Upper lobe of right lung (tissue), 1 donor: ENCODE data around the gene ECHDC3. TPM values are rescaled to one million over a fixed set of nuclear protein-coding genes. Genes with fewer than 3 reads are reported as not detected.

Experiments used
- ATAC-seq: fragments of 200-7000 bp; cut with Tn5 transposase; one replicate; pipeline ENCODE4 v1.9.1; 2020; ENCODE audit warnings: mild to moderate bottlenecking, moderate library complexity
- DNase-seq: peaks from one replicate; pipeline ENCODE4 v3.0.0-alpha.2; 2020
- H3K27ac ChIP-seq: fragments of 200-600 bp; one replicate; pipeline ENCODE4 v1.8.0; 2022
- H3K27me3 ChIP-seq: fragments of 200-600 bp; one replicate; pipeline ENCODE4 v1.8.0; 2022; ENCODE audit warnings: mild to moderate bottlenecking
- H3K36me3 ChIP-seq: fragments of 200-600 bp; one replicate; pipeline ENCODE4 v1.8.0; 2022
- H3K4me1 ChIP-seq: fragments of 200-600 bp; one replicate; pipeline ENCODE4 v1.8.0; 2022
- H3K4me3 ChIP-seq: fragments of 200-600 bp; one replicate; pipeline ENCODE4 v1.8.0; 2022; ENCODE audit warnings: mild to moderate bottlenecking
- H3K9me3 ChIP-seq: fragments of 200-600 bp; one replicate; pipeline ENCODE4 v1.8.0; 2022
- intact Hi-C: fragments of 100-400 bp; cut with DNase I; formaldehyde crosslinking; loops from one replicate; pipeline ENCODE4 v1.11.0; 2022
- total RNA-seq: library from RNA; stranded (reverse); fragmentation: NEBNext Ultra II Directional; extraction: Animal tissue kit (Norgen Biotek cat#: 25700); gene quantifications from one replicate; pipeline ENCODE4 v1.2.1, GENCODE V29; 2021
- TF ChIP-seq, protein P1 (sequence below): fragments of 200-600 bp; IDR thresholded peaks from one replicate; pipeline ENCODE4 v1.8.0; 2022; ENCODE audit warnings: antibody characterized with exemption
- donor health status: DM: no; HTN: yes; CAD: no; lungs with severe emphysema.

ECHDC3 gene
- total RNA-seq, 1 donor from 2014 or later = 39.4 TPM

DNA sequence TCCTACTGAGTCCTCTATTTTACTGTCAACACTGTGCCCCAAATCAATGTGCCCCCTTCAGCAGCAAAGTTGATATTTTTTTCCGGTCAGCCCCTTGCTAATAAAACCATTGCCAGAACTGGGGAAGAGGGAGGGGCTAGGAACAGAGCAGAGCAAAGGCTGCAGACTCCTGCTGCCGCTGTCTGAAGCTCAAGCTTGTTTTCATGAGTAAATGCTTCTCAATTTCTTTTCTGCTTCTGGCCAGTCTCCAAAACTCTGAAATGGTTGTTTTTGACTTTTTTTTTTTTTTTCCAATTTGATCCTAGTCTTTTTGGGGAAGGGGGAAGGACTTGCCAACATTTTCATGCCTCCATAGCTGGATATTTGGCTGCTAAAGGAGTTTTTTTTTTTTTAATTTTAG lies 54.3 kb downstream of the ECHDC3 start:
- Histone ChIP-seq H3K9me3 (no peaks in the 10 kb centered on the region), H3K4me3 (no peak overlapping the region), H3K4me1 (no peaks in the 10 kb centered on the region), H3K27ac (no peak overlapping the region), H3K27me3 (no peaks in the 10 kb centered on the region), H3K36me3 (no peaks in the 10 kb centered on the region)
- TF ChIP-seq, protein P1, sequence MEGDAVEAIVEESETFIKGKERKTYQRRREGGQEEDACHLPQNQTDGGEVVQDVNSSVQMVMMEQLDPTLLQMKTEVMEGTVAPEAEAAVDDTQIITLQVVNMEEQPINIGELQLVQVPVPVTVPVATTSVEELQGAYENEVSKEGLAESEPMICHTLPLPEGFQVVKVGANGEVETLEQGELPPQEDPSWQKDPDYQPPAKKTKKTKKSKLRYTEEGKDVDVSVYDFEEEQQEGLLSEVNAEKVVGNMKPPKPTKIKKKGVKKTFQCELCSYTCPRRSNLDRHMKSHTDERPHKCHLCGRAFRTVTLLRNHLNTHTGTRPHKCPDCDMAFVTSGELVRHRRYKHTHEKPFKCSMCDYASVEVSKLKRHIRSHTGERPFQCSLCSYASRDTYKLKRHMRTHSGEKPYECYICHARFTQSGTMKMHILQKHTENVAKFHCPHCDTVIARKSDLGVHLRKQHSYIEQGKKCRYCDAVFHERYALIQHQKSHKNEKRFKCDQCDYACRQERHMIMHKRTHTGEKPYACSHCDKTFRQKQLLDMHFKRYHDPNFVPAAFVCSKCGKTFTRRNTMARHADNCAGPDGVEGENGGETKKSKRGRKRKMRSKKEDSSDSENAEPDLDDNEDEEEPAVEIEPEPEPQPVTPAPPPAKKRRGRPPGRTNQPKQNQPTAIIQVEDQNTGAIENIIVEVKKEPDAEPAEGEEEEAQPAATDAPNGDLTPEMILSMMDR = no peak
- intact Hi-C loops = loop anchor here (10.0 kb wide), 1 partner anchor 188 kb away; no protein-coding TSS in a partner anchor
- ATAC-seq (no peak), DNase-seq (no peak)

DNA sequence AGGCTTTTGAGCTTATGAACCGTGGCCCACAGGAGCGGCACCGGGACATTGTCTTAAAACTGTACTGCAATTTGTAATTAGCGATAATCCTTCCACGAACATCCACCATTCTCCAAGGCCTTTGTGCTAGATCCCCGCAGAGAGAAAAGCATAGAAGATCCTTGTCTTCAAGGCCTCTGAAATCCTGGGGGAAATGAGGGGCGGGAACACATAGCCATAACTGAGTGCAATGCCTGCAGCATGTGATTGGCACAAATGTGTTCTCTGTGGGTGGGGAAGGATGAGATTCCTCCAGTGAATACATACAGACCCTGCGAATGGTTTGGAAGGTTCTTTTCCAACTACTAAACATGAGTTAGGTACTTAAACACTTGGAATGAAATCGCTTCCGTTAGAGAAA lies 55.1 kb downstream of the ECHDC3 start:
- no peaks in the 10 kb centered on the region for H3K36me3 ChIP-seq
- no peak for ATAC-seq
- H3K4me1 ChIP-seq = no peaks in the 10 kb centered on the region
- no peaks in the 10 kb centered on the region for H3K9me3 ChIP-seq
- H3K4me3 ChIP-seq = no peak overlapping the region
- no peak overlapping the region for H3K27ac ChIP-seq
- no peaks in the 10 kb centered on the region for H3K27me3 ChIP-seq
- intact Hi-C loops = loop anchor here (10.0 kb wide), 1 partner anchor 188 kb away; no protein-coding TSS in a partner anchor
- no peak for DNase-seq
- TF ChIP-seq, protein P1 = no peak

DNA sequence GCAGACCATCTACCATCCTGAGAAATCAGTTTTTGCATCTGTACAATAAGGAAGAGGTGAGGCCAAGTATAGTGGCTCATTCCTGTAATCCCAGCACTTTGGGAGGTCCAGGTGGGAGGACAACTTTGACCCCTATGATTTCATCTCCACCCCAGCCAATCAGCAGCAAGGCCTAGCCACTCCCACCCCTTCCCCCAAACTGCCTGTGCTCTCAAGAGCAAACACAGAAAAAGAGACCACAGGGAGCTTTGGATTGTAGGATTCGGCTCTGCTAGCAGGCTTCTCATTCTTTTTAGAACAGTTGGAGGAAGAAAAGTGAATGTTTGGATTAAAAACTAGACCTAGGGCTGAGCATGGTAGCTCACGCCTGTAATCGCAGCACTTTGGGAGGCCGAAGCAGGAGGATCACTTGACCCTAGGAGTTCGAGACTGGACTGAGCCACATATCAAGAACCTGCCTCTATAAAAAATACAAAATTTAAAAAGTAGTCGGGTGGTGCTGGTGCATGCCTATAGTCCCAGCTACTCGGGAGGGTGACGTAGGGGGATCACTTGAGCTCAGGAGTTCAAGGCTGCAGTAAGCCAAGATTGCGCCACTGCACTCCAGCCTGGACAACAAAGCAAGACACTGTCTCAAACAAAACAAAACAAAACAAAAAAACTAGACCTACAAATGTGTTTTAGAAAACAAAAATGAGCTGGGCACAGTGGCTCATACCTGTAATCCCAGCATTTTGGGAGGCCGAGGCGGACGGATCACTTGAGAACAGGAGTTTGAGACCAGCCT lies 55.9 kb downstream of the ECHDC3 start:
- ATAC-seq (no peak), DNase-seq (no peak)
- H3K4me3 ChIP-seq = no peak overlapping the region
- H3K27ac ChIP-seq = no peak overlapping the region
- intact Hi-C loops = loop anchor here (10.0 kb wide), 1 partner anchor 187 kb away; no protein-coding TSS in a partner anchor
- TF ChIP-seq, protein P1 = no peak
- no peaks in the 10 kb centered on the region for H3K9me3 ChIP-seq
- no peaks in the 10 kb centered on the region for H3K4me1 ChIP-seq
- H3K36me3 ChIP-seq = no peaks in the 10 kb centered on the region
- no peaks in the 10 kb centered on the region for H3K27me3 ChIP-seq

DNA sequence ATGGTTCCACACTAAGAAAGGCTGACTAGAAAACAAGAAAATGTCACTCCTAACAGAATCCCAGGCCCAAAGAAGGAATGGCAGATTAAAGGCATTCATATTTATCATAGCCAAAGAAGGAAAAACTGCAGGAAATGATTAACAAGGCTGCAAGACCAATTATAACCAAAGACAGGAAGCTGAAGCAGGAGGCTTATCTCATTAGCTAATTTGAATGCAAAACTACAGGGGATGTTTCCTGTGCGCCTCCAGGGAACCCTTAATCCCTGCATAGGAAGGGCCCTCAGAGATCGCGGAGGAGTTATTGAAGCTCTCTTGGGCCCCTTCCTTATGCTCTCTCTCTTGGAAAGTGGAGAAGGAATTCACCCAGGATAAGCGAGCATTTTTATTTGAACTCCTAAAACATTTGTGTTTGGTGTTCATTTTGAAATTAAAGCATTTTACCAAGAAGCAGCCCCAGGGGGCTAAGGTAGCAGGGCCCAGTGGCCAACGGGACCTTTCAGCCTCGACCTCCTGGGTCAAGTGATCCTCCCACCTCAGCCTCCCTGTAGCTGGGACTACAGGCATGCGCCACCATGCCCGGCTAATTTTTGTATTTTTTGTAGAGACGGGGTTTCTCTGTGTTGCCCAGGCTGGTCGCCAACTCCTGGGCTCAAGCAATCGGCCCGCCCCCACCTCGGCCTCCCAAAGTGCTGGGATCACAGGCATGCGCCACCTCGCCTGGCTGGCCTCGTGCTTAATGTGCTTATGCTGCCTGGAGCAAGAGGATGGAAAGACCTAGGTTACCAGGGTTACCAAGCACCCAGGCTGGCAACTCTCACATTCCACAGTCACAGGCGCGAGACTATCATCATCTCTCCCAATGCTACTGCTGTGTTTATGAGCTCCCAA lies 56.9 kb downstream of the ECHDC3 start:
- DNase-seq = no peak
- no peaks in the 10 kb centered on the region for H3K4me1 ChIP-seq
- H3K9me3 ChIP-seq = no peaks in the 10 kb centered on the region
- TF ChIP-seq, protein P1 = no peak
- H3K36me3 ChIP-seq = no peaks in the 10 kb centered on the region
- H3K27me3 ChIP-seq = no peaks in the 10 kb centered on the region
- no peak overlapping the region for H3K27ac ChIP-seq
- intact Hi-C loops = loop anchor here (10.0 kb wide), 1 partner anchor 186 kb away; no protein-coding TSS in a partner anchor
- H3K4me3 ChIP-seq = no peak overlapping the region
- ATAC-seq = no peak

DNA sequence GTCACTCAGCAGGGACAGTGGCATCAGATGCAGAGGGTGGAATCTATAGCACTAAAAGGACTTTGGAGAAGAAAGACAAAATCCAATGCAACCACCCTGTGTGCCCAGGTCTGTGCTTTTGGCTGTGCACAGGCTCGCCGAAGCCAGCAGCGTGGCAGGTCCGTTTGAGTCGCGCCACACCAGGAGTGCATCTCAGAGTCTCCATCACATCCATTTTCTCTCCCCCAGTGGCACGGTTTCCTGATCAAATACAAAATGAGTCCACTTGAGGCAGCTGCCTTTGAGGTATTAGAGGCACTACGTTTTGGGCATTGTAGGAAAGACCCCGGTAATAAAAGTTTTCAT lies 57.5 kb downstream of the ECHDC3 start:
- H3K36me3 ChIP-seq = no peaks in the 10 kb centered on the region
- no peak for DNase-seq
- no peaks in the 10 kb centered on the region for H3K27me3 ChIP-seq
- ATAC-seq = no peak
- TF ChIP-seq, protein P1 = no peak
- H3K4me1 ChIP-seq = no peaks in the 10 kb centered on the region
- no peak overlapping the region for H3K27ac ChIP-seq
- H3K4me3 ChIP-seq = no peak overlapping the region
- no peaks in the 10 kb centered on the region for H3K9me3 ChIP-seq
- intact Hi-C loops = loop anchor here (10.0 kb wide), 1 partner anchor 185 kb away; no protein-coding TSS in a partner anchor
